ENCODE results near the gene GPHN.

GPHN gene

GRCh38 chr14:66959437-66960050 lies 451.6 kb downstream of the GPHN start:
- no peak for DNase-seq (ENCODE audit: low read depth)

GRCh38 chr14:66965831-66966230 lies 457.9 kb downstream of the GPHN start:
- DNase-seq (ENCODE audit: low read depth): no peak

GRCh38 chr14:66972469-66972868 lies 464.5 kb downstream of the GPHN start:
- DNase-seq (ENCODE audit: low read depth): no peak

DNA sequence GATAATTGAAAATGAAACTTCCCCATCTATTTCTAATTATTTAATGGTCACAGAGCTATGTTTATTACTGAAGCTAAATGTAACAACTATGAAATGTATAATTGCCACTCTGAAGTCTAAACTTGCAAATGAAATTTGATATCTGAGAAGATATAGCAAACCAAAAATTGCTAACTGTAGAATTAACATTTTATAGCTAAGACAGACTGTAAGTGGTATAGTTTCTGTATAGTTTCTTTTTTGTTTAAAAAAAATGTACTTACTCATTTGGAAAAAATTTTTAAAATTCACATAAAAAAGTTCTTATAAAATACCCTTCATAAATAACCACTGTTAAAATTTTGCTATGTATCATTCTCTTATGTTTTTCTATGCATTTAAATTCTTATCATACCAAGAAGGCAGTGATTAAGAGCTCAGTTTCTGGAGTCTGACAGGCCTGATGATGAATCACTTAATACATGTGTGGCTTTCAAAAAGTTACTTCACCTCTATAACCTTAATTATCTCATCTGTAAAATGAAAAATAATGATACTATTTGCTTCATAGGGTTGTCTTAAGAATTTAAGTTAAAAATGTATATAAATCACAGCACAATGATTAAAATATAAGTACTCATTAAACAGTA lies 466.6 kb downstream of the GPHN start:
- no peak for DNase-seq (ENCODE audit: low read depth)

DNA sequence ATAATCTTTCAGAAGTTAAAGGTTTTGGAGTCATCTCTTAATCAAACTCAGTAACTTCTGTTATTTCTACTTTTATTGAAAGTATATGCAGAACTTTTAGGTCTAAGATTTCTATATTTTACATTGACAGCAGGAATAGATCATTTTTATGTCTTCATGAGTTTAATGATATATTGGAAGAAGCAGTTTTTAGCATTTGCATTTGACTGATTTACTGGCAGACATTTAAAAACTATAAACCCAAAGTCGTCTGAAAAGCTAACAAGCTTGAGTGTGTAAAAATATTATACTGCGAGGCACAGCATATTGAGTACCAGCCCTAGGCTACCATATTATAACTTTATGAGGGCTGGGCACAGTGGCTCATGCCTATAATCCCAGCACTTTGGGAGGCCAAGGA lies 467.3 kb downstream of the GPHN start:
- DNase-seq (ENCODE audit: low read depth): no peak

DNA sequence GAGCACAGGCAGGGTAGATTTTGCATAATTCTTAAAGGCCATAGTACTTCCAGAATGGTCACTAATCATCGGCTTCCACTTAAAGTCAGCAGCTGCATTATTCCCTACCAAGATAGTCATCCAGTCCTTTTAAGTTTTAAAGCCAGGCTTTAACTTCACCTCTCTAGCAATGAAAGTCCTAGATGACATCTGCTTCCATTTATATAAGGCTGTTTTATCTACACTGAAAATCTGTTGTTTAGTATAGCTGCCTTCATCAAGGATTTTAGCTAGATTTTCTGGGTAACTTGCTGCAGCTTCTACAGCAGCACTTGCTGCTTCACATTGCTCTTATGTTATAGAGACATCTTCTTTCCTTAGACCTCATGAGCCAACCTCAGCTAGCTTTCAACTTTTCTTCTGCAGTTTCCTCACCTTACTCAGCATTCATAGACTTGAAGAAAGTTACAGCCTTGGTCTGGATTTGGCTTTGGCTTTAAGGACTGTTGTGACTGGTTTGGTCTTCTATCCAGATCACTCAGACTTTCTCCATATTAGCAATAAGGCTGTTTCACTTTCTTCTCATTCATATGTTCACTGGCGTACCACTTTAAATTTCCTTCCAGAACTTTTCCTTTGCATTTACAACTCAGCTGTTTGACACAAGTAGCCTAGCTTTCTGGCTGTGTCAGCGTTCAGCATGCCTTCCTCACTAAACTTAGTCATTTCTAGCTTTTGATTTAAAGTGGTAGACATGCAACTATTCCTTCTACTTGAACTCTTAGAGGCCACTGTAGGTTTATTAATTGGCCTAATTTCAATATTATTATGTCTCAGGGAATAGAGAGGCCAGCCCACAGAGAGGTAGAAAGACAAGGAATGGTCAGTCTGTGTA lies 471.4 kb downstream of the GPHN start:
- DNase-seq (ENCODE audit: low read depth): no peak

- no peak for DNase-seq (ENCODE audit: low read depth)
Measured at GRCh38 chr14:66982247-66982646, 474.3 kb downstream of the GPHN start.

DNA sequence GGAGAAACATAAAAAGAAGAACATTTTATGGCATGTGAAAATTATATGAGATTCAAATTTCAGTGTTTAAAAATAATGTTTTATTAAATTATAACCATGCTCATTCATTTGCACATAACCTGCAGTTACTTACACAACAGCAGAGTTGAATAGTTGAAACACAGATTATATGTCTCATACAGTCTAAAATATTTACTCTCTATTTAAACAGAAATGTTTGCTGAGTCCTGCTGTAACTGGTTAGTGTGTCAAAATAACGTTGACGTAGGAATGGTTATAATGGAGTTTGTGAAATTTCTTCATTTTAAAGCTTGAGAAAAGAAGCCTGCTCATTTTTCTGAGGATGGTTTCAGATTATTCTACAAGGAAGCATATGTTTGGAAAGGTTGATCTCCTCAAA lies 484.8 kb downstream of the GPHN start:
- DNase-seq (ENCODE audit: low read depth): no peak

DNA sequence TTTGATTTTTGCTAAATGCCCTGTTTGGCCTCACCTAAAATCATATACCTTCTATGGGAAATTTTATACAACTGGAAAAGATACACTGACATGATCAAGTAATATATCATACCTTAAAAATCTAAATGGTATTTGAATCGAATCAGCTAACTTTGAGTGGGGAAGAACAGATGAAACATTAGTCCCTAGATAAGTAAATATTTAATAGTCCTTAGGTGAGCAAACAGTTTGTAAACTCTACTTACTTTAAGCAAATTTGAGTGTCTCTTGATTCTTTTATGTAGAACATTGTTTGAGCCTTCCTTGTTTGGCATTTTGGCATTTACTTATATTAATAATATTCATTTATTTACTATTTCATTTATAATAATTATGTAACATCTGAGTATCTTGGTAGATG lies 485.6 kb downstream of the GPHN start:
- DNase-seq (ENCODE audit: low read depth): no peak

- DNase-seq (ENCODE audit: low read depth): no peak
Measured at GRCh38 chr14:66998013-66998412, 490.1 kb downstream of the GPHN start.

- DNase-seq (ENCODE audit: low read depth): no peak
Measured at GRCh38 chr14:66999978-67000377, 492.0 kb downstream of the GPHN start.

GRCh38 chr14:67002994-67003753 lies 495.2 kb downstream of the GPHN start:
- no peak for DNase-seq (ENCODE audit: low read depth)

GRCh38 chr14:67004521-67004920 lies 496.6 kb downstream of the GPHN start:
- no peak for DNase-seq (ENCODE audit: low read depth)

DNA sequence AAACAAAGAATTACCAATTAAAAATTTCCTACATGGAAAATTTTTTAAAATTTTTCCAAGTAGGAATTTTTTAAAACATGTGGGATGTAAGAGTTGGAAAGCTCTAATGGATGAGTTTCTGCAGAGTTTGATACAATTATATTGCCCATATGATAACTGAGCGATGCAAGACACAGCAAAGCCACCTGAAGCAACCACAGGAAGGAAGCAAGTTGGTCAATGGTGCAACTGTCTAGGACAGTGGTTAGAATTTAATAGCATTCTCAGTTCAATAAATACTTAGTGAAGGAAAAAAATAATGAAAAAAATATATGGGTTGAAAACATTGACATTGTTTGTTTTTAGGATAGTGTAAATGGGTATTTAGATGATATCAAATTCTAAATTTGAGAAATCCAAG lies 502.7 kb downstream of the GPHN start:
- no peak for DNase-seq (ENCODE audit: low read depth)

DNA sequence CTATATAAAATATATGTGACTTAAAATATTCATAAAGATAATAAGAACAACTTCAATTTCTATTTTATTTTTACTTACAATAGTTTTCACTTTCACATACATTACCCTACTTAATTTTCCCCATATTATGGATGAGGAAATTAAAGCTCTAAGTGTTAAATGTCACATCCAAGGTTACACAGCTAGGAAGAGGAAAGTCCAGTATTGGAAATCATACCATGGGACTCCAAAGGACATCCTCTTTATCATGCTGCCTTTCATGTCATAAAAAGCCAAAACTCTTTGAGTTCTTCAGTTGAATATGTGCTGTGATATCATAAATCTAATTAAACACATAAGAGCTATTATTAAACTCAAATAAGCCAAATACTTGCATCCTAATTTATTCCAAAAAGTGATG lies 508.9 kb downstream of the GPHN start:
- no peak for DNase-seq (ENCODE audit: low read depth)

GRCh38 chr14:67018720-67019119 lies 510.8 kb downstream of the GPHN start:
- DNase-seq (ENCODE audit: low read depth): no peak

DNA sequence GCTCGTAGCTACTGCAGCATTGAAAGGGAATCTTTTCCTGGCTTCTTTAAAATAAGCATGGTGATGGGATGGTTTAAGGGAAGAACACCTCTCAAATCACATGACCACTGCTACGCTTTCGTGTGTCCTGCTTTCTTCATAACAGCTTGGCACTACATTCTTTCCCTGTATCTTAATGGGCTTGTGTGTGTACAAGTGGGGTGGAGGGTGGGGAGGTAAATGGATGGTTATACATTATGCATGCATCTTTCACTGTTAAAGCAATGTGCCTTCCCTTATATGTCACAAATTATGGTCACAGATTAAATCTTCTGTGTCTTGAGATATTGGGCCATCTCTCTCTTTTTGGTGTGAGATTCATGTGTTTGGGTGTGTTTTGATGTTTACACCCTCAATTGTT lies 511.8 kb downstream of the GPHN start:
- DNase-seq (ENCODE audit: low read depth): no peak

- DNase-seq (ENCODE audit: low read depth): no peak
Measured at GRCh38 chr14:67031920-67032774, 524.2 kb downstream of the GPHN start.

GRCh38 chr14:67045440-67045839 lies 537.5 kb downstream of the GPHN start:
- DNase-seq (ENCODE audit: low read depth): no peak

- DNase-seq (ENCODE audit: low read depth): no peak
Measured at GRCh38 chr14:67050896-67051295, 542.9 kb downstream of the GPHN start.

DNA sequence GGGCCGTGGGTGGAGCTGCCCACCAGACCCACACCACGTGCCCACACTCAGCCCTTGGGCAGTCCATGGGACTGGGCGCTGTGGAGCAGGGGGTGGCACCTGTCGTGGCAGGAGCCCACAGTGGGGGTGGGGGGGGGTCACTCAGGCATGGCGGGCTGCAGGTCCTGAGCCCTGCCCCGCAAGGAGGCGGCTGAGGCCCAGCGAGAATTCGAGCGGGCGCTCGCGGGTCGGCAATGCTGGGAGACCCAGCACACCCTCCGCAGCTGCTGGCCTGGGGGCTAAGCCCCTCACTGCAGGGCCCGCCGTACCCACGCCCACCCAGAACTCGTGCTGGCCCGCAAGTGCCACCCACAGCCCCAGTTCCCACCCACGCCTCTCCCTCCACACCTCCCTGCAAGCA lies 548.7 kb downstream of the GPHN start:
- DNase-seq (ENCODE audit: low read depth): no peak

DNA sequence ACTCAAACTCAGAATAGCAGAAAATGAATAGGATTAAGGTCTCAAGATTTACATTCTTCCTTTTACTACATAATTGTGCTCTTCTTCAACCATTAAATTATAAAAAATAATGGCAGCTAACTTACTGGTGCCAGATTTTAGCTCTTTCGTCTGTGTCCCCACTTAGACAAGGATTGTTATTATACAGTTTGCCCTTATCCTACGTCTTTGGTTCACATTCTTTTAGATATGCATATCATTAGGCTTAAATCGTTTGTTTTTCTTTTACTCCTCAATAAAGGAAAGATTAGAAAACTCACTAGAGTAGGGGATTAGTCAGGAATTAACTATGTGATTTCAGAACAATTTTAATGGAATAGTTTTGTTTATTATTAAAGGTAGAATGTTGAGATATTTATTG lies 551.6 kb downstream of the GPHN start:
- no peak for DNase-seq (ENCODE audit: low read depth)
